H9 (cell line): ENCODE results near the gene ACSF3. TPM values are rescaled to one million over a fixed set of nuclear protein-coding genes. Genes with fewer than 3 reads are reported as not detected.

ENCODE experiments used
- DNase-seq: peaks from one replicate; pipeline ENCODE4 v3.0.0-alpha.2; 2017
- H2AFZ ChIP-seq: one replicate; pipeline ENCODE4 v1.6.1; 2013; ENCODE audit warnings: mild to moderate bottlenecking, low read length, control low read depth, moderate library complexity
- H2AK5ac ChIP-seq: 2 replicates; pipeline ENCODE4 v1.6.1; 2013; ENCODE audit warnings: low read length, control low read depth, mixed read lengths; ENCODE audit not compliant: insufficient read length
- H2BK120ac ChIP-seq: one replicate; pipeline ENCODE4 v1.6.1; 2013; ENCODE audit warnings: low read depth, mild to moderate bottlenecking, low read length, control low read depth, inconsistent platforms; ENCODE audit not compliant: poor library complexity, severe bottlenecking
- H2BK12ac ChIP-seq: 2 replicates; pipeline ENCODE4 v1.6.1; 2013; ENCODE audit warnings: low read length, control low read depth, mixed read lengths, low read depth; ENCODE audit not compliant: insufficient read length
- H2BK15ac ChIP-seq: 2 replicates; pipeline ENCODE4 v1.6.1; 2013; ENCODE audit warnings: low read depth, low read length, control low read depth
- H2BK20ac ChIP-seq: one replicate; pipeline ENCODE4 v1.6.1; 2013; ENCODE audit warnings: low read depth, mild to moderate bottlenecking, low read length, control low read depth, inconsistent platforms; ENCODE audit not compliant: poor library complexity, severe bottlenecking
- H2BK5ac ChIP-seq: 2 replicates; pipeline ENCODE4 v1.6.1; 2013; ENCODE audit warnings: low read length, control low read depth, mixed read lengths; ENCODE audit not compliant: insufficient read length
- H3K14ac ChIP-seq: 2 replicates; pipeline ENCODE4 v1.6.1; 2013; ENCODE audit warnings: low read length, control low read depth; ENCODE audit not compliant: insufficient read depth
- H3K18ac ChIP-seq: 2 replicates; pipeline ENCODE4 v1.6.1; 2013; ENCODE audit warnings: low read depth, mild to moderate bottlenecking, mixed read lengths, low read length, control low read depth; ENCODE audit not compliant: insufficient read length
- H3K23ac ChIP-seq: 2 replicates; pipeline ENCODE4 v1.6.1; 2013; ENCODE audit warnings: low read length, control low read depth, mixed read lengths, low read depth; ENCODE audit not compliant: insufficient read length
- H3K23me2 ChIP-seq: 2 replicates; pipeline ENCODE4 v1.6.1; 2013; ENCODE audit warnings: low read depth, mild to moderate bottlenecking, mixed read lengths, low read length, control low read depth; ENCODE audit not compliant: insufficient read length, poor library complexity, severe bottlenecking
- H3K27ac ChIP-seq: 2 replicates; pipeline ENCODE4 v1.5.1; 2013; ENCODE audit warnings: low read length, control low read depth, mixed read lengths, low read depth; ENCODE audit not compliant: insufficient read length
- H3K27me3 ChIP-seq: 2 replicates; pipeline ENCODE4 v1.6.1; 2013; ENCODE audit warnings: low read length, control low read depth, inconsistent platforms; ENCODE audit not compliant: insufficient read depth
- H3K4ac ChIP-seq: 2 replicates; pipeline ENCODE4 v1.6.1; 2013; ENCODE audit warnings: low read depth, mild to moderate bottlenecking, control low read depth, inconsistent platforms, low read length, moderate library complexity
- H3K4me1 ChIP-seq: 2 replicates; pipeline ENCODE4 v1.6.1; 2013; ENCODE audit warnings: low read length, control low read depth, inconsistent platforms; ENCODE audit not compliant: insufficient read depth
- H3K4me2 ChIP-seq: 2 replicates; pipeline ENCODE4 v1.6.1; 2013; ENCODE audit warnings: low read length, control low read depth, mixed read lengths; ENCODE audit not compliant: insufficient read length, insufficient read depth
- H3K56ac ChIP-seq: 2 replicates; pipeline ENCODE4 v1.6.1; 2013; ENCODE audit warnings: low read depth, mild to moderate bottlenecking, mixed read lengths, low read length, control low read depth; ENCODE audit not compliant: insufficient read length
- H3K79me1 ChIP-seq: 2 replicates; pipeline ENCODE4 v1.6.1; 2013; ENCODE audit warnings: low read depth, mild to moderate bottlenecking, moderate library complexity, low read length, control low read depth, inconsistent platforms; ENCODE audit not compliant: insufficient read depth, poor library complexity, severe bottlenecking
- H3K79me2 ChIP-seq: 2 replicates; pipeline ENCODE4 v1.6.1; 2013; ENCODE audit warnings: low read length, control low read depth, inconsistent platforms; ENCODE audit not compliant: insufficient read depth
- H3K9ac ChIP-seq: 2 replicates; pipeline ENCODE4 v1.6.1; 2013; ENCODE audit warnings: low read length, control low read depth, mixed read lengths; ENCODE audit not compliant: insufficient read length; ENCODE audit errors: extremely low read depth
- H3K9me3 ChIP-seq: one replicate; pipeline ENCODE4 v1.6.1; 2013; ENCODE audit warnings: low read depth, low read length, inconsistent platforms; ENCODE audit not compliant: control insufficient read depth
- H3T11ph ChIP-seq: one replicate; pipeline ENCODE4 v1.6.1; 2013; ENCODE audit warnings: mild to moderate bottlenecking, low read length, control low read depth, inconsistent platforms
- H4K20me1 ChIP-seq: one replicate; pipeline ENCODE4 v1.6.1; 2013; ENCODE audit not compliant: control insufficient read depth, insufficient read length, insufficient read depth
- H4K5ac ChIP-seq: 2 replicates; pipeline ENCODE4 v1.6.1; 2013; ENCODE audit warnings: low read depth, mild to moderate bottlenecking, mixed read lengths, low read length, control low read depth; ENCODE audit not compliant: insufficient read length
- H4K8ac ChIP-seq: replicated peaks from 2 replicates; pipeline ENCODE4 v1.6.1; 2013; ENCODE audit warnings: low read length, control low read depth, mixed read lengths, low read depth; ENCODE audit not compliant: insufficient read length
- H4K91ac ChIP-seq: 2 replicates; pipeline ENCODE4 v1.6.1; 2013; ENCODE audit warnings: low read depth, mild to moderate bottlenecking, moderate library complexity, mixed read lengths, low read length, control low read depth; ENCODE audit not compliant: insufficient read length
- H3K27ac Mint-ChIP-seq, 3 experiments: 2 replicates in 2 of 3; 3 replicates in 1 of 3; pipeline ENCODE4 v1.8.0; 2020 to 2021; ENCODE audit warnings: mixed read lengths in 3 of 3, mild to moderate bottlenecking in 1 of 3, moderate library complexity in 1 of 3
- H3K27me3 Mint-ChIP-seq: 2 replicates; pipeline ENCODE4 v1.8.0; 2021; ENCODE audit warnings: low read depth, mild to moderate bottlenecking, moderate library complexity, mixed read lengths
- H3K36me3 Mint-ChIP-seq, 3 experiments: 2 replicates in 2 of 3; 3 replicates in 1 of 3; pipeline ENCODE4 v1.8.0; 2020 to 2021; ENCODE audit warnings: low read depth in 3 of 3, mixed read lengths in 3 of 3; ENCODE audit not compliant: insufficient read depth in 1 of 3
- H3K4me1 Mint-ChIP-seq, 2 experiments: 2 replicates each; pipeline ENCODE4 v1.8.0; 2020; ENCODE audit warnings: mixed read lengths in 2 of 2
- H3K4me3 Mint-ChIP-seq, 2 experiments: 2 replicates in 1 of 2; 3 replicates in 1 of 2; pipeline ENCODE4 v1.8.0; 2020 to 2021; ENCODE audit warnings: mild to moderate bottlenecking in 2 of 2, mixed read lengths in 2 of 2, moderate library complexity in 1 of 2
- H3K9me3 Mint-ChIP-seq, 2 experiments: 2 replicates in 1 of 2; 3 replicates in 1 of 2; pipeline ENCODE4 v1.8.0; 2020; ENCODE audit warnings: mild to moderate bottlenecking in 2 of 2, mixed read lengths in 2 of 2, moderate library complexity in 1 of 2
- WGBS: extraction: QIAGEN DNeasy Blood & Tissue Kit; methylation state at CpG from one replicate; pipeline ENCODE4 v1.1.7; 2013; ENCODE audit warnings: missing lambda C conversion rate, low lambda C conversion rate, mixed read lengths; ENCODE audit not compliant: insufficient read length; ENCODE audit errors: extremely low coverage; 5-methylcytosine and 5-hydroxymethylcytosine counted together
- total RNA-seq: library from RNA; stranded (reverse); gene quantifications from 2 replicates; pipeline ENCODE4 v1.2.1, GENCODE V29; 2021
- TF ChIP-seq, protein P1 (sequence below): fragments of 200-600 bp; sonication (generic); conservative IDR thresholded peaks from 3 replicates; pipeline ENCODE4 v1.8.0; 2021; ENCODE audit warnings: antibody characterized with exemption, mild to moderate bottlenecking

The ACSF3 gene
- total RNA-seq, 1 experiment from 2014 or later: 31.3 TPM

DNA sequence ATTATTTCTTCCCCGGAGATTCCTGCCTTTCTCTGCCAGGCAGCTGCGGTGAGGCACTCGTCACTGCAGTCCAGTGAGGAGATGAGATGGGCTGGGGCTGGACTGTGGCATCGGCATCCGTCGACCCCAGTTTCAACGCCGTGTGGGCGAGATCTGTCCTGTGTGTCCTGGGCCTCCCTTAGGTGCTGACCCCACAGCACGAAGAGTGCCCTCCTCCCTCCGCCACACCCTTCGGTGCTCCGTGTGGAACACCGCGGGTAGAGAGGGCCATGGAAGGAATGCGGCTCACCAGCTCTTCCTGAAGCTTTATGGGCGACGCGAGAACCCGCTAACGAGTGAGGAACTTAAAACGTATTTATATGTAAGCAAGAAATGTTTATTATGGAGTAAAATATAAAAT, 17.6 kb downstream of the ACSF3 start:
- H3K56ac ChIP-seq: no peak overlapping the region
- H2BK20ac ChIP-seq: no peak overlapping the region
- H3K79me2 ChIP-seq: no peaks in the 10 kb centered on the region
- no peaks in the 10 kb centered on the region for H3K79me1 ChIP-seq
- H3K27me3 Mint-ChIP-seq: no peaks in the 10 kb centered on the region
- no peak overlapping the region for H3K9ac ChIP-seq
- H2BK120ac ChIP-seq: no peak overlapping the region
- no peak overlapping the region for H4K91ac ChIP-seq
- no peak overlapping the region for H2BK12ac ChIP-seq
- no peak for DNase-seq
- H3K4me3 Mint-ChIP-seq: no peak overlapping the region
- no peak overlapping the region for H4K8ac ChIP-seq
- no peaks in the 10 kb centered on the region for H3K4me1 ChIP-seq
- H3K36me3 Mint-ChIP-seq: peaks cover 19 to 43% (median 43%) of the 10 kb centered on the region in 3 experiments
- H3K27ac ChIP-seq: no peak overlapping the region
- H2AFZ ChIP-seq: no peak overlapping the region
- H3T11ph ChIP-seq: no peak overlapping the region
- no CpG with 5 or more reads among the region's 22 CpGs for WGBS
- no peaks in the 10 kb centered on the region for H3K9me3 ChIP-seq
- H3K27ac Mint-ChIP-seq: no peak overlapping the region
- TF ChIP-seq, protein P1, sequence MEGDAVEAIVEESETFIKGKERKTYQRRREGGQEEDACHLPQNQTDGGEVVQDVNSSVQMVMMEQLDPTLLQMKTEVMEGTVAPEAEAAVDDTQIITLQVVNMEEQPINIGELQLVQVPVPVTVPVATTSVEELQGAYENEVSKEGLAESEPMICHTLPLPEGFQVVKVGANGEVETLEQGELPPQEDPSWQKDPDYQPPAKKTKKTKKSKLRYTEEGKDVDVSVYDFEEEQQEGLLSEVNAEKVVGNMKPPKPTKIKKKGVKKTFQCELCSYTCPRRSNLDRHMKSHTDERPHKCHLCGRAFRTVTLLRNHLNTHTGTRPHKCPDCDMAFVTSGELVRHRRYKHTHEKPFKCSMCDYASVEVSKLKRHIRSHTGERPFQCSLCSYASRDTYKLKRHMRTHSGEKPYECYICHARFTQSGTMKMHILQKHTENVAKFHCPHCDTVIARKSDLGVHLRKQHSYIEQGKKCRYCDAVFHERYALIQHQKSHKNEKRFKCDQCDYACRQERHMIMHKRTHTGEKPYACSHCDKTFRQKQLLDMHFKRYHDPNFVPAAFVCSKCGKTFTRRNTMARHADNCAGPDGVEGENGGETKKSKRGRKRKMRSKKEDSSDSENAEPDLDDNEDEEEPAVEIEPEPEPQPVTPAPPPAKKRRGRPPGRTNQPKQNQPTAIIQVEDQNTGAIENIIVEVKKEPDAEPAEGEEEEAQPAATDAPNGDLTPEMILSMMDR: no peak
- H3K27me3 ChIP-seq: no peaks in the 10 kb centered on the region
- H3K18ac ChIP-seq: no peak overlapping the region
- H4K5ac ChIP-seq: no peak overlapping the region
- no peak overlapping the region for H3K4ac ChIP-seq
- peaks cover 2% of the 10 kb centered on the region for H4K20me1 ChIP-seq
- no peaks in the 10 kb centered on the region for H3K9me3 Mint-ChIP-seq
- no peaks in the 10 kb centered on the region for H3K23me2 ChIP-seq
- H3K14ac ChIP-seq: no peak overlapping the region; the same call in 1 of the 2 replicates
- H2BK15ac ChIP-seq: no peak overlapping the region
- no peak overlapping the region for H2AK5ac ChIP-seq
- no peak overlapping the region for H3K4me2 ChIP-seq
- no peak overlapping the region for H2BK5ac ChIP-seq
- peaks cover 13% of the 10 kb centered on the region in 2 experiments for H3K4me1 Mint-ChIP-seq
- H3K23ac ChIP-seq: no peak overlapping the region
